DMS153 (cell line): ENCODE results near the gene NT5M.

Experiments
- DNase-seq: peaks from one replicate; lab custom pipeline; 2025; lab: John Stamatoyannopoulos, UW

The NT5M gene

DNA sequence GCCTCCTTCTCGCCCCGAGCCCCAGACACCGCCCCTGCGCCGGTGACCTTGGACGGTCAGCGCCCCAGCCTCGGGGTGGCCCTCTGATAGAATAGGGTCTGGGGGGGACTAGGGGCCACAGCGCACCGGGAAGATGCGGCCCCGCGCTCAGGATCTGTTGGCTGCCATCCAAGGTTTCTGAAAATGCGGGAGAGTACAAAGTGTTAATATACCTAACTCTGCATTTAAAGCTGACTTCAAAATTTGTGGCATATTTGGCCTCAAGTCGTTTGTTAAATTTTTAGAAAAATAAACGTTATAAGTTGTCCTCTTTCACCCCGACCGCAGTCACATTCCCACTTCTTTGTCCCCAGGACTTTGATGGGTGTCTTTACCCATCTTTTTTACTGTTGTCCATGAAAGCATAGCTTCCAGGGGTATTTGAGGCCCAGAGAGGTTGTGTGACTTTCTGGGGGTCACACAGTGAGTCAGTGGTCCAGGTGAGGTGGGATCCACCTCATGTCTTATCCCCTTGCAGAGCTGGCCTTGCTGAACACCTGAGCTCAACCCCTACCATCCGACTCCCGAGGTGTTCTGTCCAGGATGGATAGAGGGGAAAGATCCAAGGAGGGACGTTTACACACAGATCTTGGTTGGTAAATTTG lies 796 bp downstream of the NT5M start:
- no peak for DNase-seq

DNA sequence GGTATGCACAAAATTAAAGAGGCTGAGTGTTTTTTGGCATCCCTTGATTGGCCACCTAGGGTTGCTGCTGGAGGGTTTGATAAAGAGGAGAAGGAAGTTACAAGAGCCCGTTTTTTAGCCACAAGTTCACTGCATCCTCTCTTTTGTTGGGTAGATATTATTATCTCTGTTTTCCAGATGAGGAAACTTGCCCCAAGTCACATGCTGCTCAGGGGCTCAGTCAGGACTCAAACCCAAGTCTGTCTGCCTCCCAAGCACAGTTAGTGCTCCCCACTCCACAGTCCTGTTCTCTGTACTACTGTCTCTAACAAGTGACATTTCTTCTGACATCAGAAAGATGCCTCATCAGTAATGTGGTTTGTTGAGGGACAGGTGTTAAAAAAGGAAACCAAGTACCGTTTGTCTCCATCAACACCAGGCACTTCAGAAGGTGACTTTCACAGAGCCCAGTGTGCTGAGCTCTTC lies 1.4 kb downstream of the NT5M start:
- DNase-seq: no peak

DNA sequence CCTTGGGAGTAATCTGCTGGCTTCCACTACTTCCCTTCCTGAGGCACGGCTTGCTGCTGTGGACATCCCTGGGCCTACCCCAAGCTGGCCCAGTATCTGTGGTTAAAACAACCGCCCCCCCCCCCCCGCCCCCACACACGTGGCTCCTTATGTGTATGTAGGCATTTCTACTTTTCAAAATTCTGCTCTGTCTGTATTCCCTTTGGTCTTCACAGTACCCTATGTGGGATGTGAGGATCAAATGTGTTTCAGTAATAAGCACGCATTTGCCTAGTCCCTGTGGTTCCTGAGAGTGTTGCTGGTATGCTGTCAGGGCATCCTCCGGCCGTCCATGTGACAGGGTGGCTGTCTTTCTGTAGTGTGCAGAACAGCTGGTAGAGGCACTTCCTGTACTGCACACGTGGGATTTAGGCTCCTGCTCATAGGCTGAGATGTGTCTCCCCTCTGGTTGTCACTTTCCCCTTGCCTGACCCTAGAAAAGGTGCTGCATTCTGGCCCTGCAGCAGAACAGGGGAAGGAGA lies 2.2 kb downstream of the NT5M start:
- DNase-seq: no peak

DNA sequence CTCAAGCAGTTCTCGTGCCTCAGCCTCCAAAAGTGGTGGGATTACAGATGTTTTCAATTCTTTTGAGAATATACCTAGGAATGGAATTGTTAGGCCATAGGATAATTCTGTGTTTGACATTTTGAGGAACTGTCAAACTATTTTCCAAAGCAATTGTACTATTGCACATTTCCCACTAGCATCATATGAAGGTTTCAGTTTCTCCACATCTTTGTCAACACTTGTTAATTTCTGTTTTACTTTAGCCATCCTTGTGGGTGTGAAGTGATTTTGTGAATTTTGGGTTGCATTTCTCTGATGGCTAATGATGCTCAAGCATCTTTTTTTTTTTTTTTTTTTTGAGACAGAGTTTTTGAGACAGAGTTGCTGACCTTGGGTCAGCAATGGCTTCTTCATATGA lies 6.2 kb downstream of the NT5M start:
- DNase-seq: no peak

DNA sequence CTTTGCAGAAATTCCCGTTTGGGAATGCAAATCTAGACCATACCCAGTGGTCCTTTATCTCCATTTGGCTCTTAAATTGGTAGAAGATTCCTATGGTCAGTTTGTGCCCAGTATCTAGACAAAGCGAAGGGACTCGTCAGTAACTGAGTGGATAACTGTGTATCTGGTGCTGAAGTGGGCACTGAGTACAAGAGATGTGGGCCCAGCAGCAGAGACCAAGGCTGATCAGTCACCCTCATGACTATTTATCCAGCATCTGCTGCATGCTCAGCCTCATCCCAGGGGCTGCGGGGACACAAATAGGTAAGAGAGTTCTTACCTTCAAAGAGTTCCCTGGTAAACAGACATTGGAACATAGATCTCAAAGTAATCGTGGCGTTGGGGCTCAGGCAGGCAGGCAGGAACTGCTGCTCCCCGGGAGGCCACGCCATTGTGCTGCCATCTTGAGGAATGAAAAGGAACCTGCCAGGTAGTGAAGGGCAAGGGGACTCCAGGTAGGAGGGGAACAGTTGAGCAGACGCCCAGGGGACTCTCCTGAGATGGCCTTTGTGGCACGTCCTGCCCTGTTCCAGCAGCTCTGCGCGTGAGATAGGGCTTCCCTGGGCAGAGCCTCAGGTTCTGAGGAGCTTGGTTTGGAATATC lies 10.3 kb downstream of the NT5M start:
- DNase-seq: no peak

DNA sequence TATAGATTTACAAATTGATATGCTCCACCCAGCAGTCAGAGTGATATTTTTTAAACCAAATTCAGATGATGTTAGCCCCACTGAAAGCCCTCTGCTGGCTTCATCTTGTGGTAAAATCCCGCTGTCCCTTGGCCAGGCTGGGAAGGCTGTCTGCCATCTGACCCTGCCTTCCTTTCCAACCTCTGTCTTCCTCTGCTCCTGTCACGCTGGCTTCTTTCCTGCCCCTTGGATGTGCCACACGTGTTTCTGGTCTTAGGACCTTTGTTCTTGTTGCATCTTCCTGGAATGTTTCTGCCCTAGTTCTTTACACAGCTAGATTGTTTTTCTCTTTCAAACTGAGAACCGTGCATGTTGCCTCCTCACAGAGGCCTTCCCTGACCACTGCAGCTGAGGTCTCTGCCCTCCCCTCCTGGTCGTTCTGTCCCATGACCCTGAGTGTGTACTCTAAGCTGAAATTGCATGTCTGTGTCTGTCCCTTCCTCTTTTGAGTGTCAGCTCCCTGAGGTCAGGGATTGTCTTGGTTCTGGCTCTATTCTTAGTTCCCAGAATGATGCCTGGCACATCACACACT lies 11.4 kb downstream of the NT5M start:
- DNase-seq: no peak

DNA sequence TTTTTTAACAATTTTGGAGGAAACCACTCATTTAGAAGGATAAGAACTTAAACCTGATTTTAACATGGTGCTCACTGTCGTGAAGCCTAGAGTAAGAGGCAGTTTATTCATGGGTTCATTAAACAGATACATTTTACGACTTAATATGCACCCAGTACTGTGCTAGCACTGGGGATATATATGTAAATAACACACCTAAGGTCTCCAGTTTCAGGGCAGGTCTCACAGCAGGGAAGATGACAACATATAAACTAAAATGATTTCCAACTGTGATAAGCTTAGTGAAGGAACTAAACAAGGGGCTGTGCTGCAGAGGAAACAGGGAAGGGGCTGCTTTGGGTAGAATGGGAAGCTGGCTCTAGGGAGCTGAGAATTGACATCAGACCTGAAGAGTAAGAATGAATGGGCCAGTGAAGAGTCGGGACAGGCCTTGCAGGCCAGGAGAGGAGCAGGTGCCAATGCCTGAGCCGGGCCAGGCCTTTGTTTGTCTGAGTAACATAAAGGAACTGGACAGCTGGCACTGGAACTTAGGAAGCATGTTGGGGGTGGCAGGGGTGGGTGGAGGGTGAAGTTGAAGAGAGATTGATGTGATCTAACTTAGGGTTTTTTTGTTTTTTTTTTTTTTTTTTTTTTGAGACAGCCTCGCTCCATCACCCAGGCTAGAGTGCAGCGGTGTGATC lies 12.1 kb downstream of the NT5M start:
- DNase-seq: no peak

DNA sequence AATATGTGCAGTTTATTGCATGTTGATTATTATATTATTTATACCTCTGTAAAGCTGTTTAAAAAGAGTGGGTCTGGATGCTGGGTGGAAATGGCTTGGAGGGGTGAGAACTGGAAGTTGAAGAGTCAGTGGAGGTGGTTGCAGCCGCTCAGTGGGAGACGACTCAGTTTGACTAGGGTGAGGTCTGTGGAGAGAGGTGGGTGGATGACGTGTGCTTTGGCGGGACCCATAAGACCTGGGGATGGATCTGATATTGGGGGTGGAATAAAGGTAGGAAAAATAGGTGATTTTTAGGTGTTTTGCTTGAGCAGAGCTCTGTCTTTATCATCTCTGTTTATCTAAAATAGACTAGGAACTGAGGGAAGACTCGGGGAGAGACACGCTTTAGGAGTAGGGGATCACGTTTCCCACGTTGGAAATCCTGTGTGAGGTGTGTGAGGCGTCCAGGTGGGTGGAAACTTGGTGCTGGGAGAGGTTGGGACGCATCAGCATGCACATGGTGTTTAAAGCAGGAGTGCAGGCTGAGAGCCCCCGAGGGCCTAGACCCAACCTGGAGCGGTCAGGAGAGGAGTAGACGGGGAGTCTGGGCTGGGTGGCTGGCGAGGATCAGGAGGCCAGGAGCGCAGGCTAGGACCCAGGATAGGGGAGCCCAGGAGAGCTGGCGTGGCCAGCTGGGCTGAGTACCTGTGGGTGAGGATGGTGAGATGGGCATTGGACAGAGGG lies 17.2 kb downstream of the NT5M start:
- DNase-seq: no peak

DNA sequence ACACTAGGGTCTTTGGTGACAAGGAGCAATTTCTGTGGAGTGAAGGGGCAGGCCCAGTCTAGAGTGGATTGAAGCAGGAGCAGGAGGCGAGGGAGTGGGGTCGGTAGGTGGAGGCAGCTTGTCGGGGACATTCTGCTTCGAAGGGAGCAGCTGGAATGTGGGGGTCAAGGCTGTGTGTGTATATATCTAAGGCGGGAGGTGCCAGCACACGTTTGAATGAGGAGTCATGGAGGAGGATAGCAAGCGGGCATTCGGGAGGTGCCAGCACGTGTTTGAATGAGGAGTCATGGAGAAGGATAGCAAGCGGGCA lies 17.7 kb downstream of the NT5M start:
- DNase-seq: no peak

DNA sequence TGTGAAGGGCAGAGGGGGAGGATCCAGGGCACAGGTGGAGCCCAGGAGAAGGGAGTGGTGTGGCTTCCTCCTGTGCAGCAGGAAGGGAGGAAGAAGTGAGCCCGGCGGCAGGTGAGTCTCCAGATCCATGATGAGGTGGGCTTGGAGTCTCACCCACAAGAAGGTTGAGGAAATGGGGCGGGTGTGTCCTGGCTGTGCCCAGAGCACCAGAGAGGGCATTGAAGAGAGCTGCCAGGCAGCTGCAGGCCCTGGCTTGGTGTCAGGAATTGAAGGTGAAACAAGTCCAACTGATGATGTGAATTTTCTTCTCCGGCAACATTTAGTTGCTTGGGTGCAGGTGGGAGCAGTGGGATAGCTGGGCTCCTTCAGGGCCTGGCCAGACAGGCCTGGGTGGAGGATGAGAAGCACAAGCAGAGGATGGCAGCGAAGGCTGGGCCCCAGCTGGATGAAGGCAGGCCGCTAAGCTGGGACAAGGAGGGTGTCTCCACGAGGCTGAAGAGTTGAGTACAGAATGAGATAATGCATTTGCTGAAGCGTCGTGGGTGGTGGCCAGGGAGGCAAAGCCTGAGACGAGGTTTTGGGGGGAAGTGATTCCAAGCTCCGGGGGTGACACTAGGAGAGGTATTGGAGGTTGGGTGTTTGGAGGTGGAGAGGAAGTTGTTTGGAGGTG lies 18.3 kb downstream of the NT5M start:
- no peak for DNase-seq

DNA sequence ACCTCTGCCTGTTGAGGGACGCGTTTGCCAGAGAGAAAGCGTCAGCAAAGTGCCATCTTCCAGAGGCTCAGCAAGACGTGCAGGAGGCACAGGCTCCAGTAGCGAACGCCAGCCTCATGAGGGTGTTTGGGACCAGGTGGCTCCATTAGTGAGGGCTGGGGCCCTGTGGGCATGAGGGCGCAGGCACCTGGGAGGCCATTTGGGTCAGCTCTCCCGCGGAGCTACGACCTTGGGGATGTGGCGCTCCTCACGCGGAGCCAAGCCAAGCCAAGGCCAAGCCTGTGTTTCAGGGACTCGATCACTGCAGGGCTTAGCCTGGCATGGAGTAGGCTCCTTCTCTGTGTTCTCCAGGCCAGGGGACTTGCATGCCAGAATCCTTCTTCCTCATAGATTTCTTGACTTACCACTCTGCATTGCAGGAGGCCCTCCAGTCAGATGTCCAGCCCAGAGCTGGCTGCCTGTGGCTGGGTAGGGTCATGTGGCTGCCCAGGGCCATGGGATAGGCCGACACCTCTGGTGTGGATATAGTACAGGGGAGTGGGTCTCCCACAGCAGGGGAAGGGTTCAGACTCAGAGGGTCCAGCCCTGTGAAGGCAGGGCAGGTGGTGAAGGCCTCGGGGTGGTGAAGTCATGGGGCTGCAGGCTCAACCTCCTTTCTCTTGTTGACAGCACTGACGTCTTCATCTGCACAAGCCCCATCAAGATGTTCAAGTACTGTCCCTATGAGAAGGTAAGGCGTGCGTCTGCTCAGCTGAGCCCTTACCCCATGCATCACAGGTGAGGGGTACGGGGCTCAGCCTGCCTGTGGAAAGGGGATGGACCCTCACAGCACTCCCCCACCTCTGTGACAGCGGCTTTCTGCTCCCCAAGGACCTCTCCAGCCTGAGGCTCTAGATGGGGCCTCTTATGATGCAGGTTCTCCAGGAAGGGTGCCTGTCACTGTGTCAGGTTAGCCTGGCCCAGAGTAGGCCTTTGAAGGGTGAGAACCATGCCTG lies 19.6 kb downstream of the NT5M start:
- DNase-seq: no peak

DNA sequence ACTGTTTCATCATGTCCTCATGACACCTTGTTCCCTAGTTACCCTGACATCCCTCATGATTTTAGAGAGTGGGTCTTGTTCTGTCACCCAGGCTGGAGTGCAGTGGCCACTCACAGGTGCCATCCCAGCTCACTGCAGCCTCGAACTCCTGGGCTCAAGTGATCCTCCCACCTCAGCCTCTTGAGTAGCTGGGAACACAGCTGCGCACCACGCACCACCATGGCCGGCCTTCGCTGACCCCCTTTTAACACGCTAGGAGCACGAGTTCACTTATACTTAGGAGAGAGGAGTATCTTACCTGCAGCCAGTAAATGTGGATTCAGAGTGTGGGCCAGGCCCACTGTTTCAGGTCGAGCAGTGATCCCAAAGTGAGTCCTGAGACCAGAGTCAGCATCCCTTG lies 21.4 kb downstream of the NT5M start:
- no peak for DNase-seq

DNA sequence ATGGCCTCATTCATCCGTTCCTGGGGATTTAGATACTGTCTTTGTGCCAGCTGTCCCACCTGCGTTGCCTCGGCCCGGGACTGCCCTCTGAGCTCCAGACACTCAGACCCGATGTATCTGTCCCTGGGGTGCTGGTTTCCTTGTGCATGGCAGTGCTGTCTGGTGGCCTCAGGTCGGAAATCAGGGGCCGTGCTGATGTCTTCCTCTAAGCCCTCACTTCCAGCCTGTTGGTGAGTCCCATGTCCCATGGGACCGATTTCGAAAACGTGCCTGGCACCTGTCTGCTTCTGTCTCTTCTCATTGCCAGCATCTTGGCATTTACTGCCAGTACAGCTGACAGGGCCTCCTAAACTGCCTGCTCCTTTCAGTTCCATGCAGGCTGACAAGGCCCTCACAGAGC lies 22.1 kb downstream of the NT5M start:
- no peak for DNase-seq

DNA sequence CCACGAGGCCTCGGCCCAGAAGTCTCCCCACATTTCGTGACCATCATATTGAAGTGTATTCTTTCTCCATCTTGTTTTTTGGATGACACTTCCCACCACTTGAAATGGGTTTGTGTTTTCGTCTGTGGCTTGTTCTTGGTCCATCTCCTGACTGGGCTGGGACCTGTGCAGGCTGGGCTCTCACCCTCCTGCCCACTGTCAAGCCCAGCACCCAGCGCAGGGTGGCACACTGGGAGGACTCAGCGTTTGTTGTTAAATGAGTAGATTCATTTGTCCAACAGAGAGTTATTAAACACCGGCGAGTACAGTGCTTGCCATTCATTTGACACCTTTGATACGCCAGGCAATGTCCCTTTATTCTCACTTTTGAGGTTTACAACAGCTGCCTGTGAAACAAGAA lies 22.6 kb downstream of the NT5M start:
- DNase-seq: no peak

DNA sequence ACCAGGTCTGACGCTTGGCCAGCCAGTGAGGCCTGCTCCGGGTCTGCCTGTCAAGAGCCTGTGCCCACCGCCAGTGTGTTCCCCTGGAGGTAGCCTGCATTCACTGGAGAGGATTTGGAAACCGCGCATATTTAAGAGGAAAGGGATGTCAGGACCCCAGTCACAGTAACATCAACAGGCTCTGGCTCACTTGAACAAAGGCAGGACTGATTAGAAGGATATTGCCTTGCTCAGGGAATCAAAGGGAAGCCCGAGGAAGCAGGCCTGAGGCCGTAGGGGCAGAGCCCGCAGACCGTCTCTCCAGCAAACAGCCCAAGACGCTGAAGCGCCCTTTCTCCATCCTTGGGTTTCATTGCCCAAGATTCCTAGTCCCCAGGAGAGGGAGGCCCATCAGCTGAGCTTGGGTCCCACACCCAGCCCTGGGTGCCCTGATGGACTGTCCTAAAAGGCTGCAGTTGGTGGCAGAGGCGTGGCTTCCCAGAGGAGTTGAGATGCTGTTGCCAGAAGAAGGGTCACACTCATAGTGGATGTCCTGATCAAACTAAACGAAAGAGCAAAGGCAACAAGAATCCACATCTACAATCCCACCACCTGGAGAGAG lies 23.2 kb downstream of the NT5M start:
- no peak for DNase-seq

DNA sequence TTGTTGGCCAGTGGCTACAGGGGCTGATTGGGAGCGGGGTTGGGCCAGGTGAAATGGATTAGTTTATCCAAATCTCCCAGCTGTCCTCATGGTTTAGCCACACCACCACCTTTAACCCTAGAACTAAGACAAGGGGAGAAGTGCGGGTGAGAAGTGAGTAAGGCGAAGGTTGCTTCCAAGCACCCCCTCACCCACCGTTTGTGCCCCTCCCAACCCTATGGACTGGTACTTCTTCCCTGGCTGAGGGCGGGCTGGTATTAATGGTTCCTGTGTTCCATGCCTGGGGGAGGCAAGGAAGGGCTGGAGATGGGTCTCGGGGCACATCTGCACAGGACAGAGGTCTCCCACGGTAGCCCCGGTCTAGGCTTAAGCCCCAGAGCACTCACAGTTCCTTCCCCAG lies 25.1 kb downstream of the NT5M start:
- no peak for DNase-seq

DNA sequence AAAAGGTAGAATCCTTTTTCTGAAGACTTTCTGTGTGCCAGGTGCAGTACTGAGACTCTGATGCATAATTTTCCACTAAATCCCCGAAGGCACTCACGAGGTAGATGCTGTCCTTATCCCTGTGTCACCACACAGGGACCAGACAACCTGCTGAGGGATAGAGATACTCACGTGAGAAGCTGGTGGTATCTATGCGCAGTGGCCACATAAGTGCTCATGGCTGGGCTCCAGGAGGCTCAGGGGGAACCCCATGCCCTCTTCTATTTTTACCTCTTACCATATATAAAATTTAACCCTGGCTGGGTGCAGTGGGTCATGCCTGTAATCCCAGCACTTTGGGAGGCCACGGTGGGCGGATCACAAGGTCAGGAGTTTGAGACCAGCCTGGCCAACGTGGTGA lies 38.3 kb downstream of the NT5M start:
- DNase-seq: no peak

DNA sequence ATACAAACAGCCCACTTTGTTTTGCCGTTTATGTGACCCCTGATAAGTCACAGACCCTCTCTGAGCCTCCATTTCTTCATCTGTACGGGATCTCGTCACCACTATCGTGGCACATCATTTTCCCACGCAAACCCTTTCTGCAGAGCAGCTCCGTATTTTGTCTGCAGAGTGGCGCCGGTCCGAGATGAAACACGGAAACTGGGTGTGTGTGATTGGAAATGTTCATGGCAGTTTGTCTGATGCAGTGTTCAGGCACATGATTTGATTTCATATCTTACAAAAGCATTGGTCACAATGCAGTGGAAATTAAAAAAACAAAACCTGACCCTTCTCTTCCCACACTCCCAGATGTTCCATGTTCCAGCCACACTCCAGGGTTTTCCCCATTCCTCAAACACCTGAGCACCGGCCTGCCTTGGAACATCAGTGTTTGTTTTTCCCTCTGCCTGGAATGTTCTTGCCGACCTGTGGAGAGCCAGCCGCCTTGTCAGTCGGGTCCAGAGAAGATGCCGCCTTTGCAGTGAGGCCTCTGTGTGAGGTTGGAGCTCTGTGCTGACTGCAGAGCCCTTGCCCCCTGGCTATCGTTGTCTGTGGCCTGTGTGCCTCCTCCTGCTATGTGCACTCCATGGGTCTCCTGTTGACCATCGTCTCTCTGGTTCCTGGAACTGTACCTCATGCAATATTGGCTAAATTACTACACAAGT lies 39.2 kb downstream of the NT5M start:
- no peak for DNase-seq

DNA sequence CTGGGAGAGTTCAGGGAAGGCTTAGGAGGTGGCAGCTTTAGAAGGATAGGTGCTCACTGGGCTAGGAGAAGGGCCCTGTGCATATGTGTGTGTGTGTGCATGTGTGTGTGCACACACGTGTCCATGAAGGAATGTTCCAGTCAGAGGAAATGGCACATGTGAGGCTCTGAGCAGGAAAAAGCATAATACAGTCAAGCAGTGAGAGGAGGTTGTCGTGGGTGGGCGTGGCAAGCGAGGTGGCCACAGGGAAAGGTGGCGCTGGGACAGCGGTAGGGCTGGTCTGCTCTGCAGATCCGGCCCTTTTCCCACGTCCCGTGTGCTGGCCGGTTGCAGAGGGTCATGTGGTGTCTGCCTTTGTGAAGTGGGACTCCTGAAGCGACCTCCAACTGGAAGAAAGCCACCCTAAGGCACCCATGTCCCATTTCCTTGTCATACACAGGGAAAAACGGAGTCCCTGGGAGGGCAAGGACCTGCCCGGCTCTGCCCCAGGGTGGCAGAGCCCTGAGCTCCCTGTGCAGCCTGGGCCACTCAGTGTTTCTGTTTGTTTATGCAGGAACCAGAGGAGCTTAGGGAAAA lies 40.1 kb downstream of the NT5M start:
- no peak for DNase-seq
